Omental fat pad (tissue), 4 donors: ENCODE data around the gene MELK. TPM values are rescaled to one million over a fixed set of nuclear protein-coding genes. Genes with fewer than 3 reads are reported as not detected.
"Not testable (repeated sequence)": the region's sequence is repeated elsewhere in the genome, so short reads cannot be mapped to it uniquely, and the experiment has no call there.

Experiments used
- ATAC-seq: fragments of 150-250 bp; one replicate; pipeline ENCODE4 v1.9.1; 2016; ENCODE audit warnings: mild to moderate bottlenecking, moderate library complexity; ENCODE audit not compliant: low FRiP score
- DNase-seq: peaks from one replicate; pipeline ENCODE4 v3.0.0-alpha.2; 2019; ENCODE audit warnings: low spot score
- CTCF ChIP-seq, 3 donors: fragments of 450-650 bp; IDR thresholded peaks; one replicate each; pipeline ENCODE4 v1.5.1; 2016 to 2017; ENCODE audit warnings: antibody characterized with exemption in 3 of 3, mild to moderate bottlenecking in 3 of 3, moderate library complexity in 2 of 3
- total RNA-seq, 4 donors: library from RNA; depleted of rRNA; stranded (reverse); fragments of >200 nt; gene quantifications; one replicate each; pipeline ENCODE4 v1.1.0, GENCODE V29; 2016

Gene MELK
- total RNA-seq, 4 donors from 2014 or later, result 0.37 to 2.6 (median 0.56) TPM; not detected in 1

GRCh38 chr9:36543916-36544315 lies 28.8 kb upstream of the MELK start:
- TF ChIP-seq CTCF (IDR thresholded peaks at IDR 0.05), result no peak
- DNase-seq (no peak), ATAC-seq (no peak)

- TF ChIP-seq CTCF (IDR thresholded peaks at IDR 0.05), result no peak
- ATAC-seq, result no peak
These were observed 25.1 kb upstream of the MELK start for GRCh38 chr9:36547598-36547997.

GRCh38 chr9:36548454-36548853 lies 24.2 kb upstream of the MELK start:
- DNase-seq (no peak), ATAC-seq (no peak)
- no peak for TF ChIP-seq CTCF (IDR thresholded peaks at IDR 0.05)

More at GRCh38 chr9:36547598-36547997, 25.1 kb upstream of the MELK start:
- no peak for DNase-seq

GRCh38 chr9:36550135-36550534 lies 22.6 kb upstream of the MELK start:
- TF ChIP-seq CTCF (IDR thresholded peaks at IDR 0.05), result no peak
- ATAC-seq, result no peak
- no peak for DNase-seq

GRCh38 chr9:36550631-36551098 lies 22.0 kb upstream of the MELK start:
- not testable (repeated sequence) for DNase-seq, ATAC-seq

GRCh38 chr9:36551129-36551528 lies 21.6 kb upstream of the MELK start:
- TF ChIP-seq CTCF (IDR thresholded peaks at IDR 0.05), result no peak
- DNase-seq (no peak), ATAC-seq (no peak)

GRCh38 chr9:36551910-36552309 lies 20.8 kb upstream of the MELK start:
- DNase-seq, result no peak
- no peak for ATAC-seq
- TF ChIP-seq CTCF (IDR thresholded peaks at IDR 0.05), result no peak
